HepG2 (cell line): ENCODE results near the gene ADGRG6. TPM values are rescaled to one million over a fixed set of nuclear protein-coding genes. Genes with fewer than 3 reads are reported as not detected.
A peak's percentile ranks its signal among the peaks of the same experiment; 100 is the strongest.

ENCODE experiments used
- BCL6 ChIP-seq: IDR thresholded peaks from 2 replicates; pipeline ENCODE4 v1.6.1; 2016; ENCODE audit warnings: missing genetic modification reagents, missing compliant biosample characterization
- CCDC6 ChIP-seq: sonication (generic); formaldehyde crosslinking; IDR thresholded peaks from 2 replicates; pipeline ENCODE4 v1.8.1; 2022; ENCODE audit warnings: mild to moderate bottlenecking, missing genetic modification reagents, moderate library complexity
- ERF ChIP-seq: IDR thresholded peaks from 2 replicates; pipeline ENCODE4 v1.6.1; 2018; ENCODE audit warnings: missing biosample characterization, missing genetic modification reagents
- GTF2F1 ChIP-seq: fragments of 150-350 bp; IDR thresholded peaks from 2 replicates; pipeline ENCODE4 v1.6.1; 2014; ENCODE audit warnings: low read length
- GTF3A ChIP-seq: sonication (generic); formaldehyde crosslinking; conservative IDR thresholded peaks from 2 replicates; pipeline ENCODE4 v1.4.0; 2020; ENCODE audit warnings: mild to moderate bottlenecking, missing genetic modification reagents
- HDAC6 ChIP-seq: fragments of 200-600 bp; sonication (generic); IDR thresholded peaks from 2 replicates; pipeline ENCODE4 v1.7.0; 2017; ENCODE audit warnings: mild to moderate bottlenecking, antibody characterized with exemption, low read length, low read depth
- HMG20A ChIP-seq: IDR thresholded peaks from 2 replicates; pipeline ENCODE4 v1.6.1; 2016; ENCODE audit warnings: borderline replicate concordance
- HNRNPH1 ChIP-seq: fragments of 200-400 bp; formaldehyde crosslinking; optimal IDR thresholded peaks from 2 replicates; pipeline ENCODE3; 2017; ENCODE audit warnings: mild to moderate bottlenecking, low read depth, low read length
- NCOA1 ChIP-seq: sonication (generic); formaldehyde crosslinking; IDR thresholded peaks from 2 replicates; pipeline ENCODE4 v1.9.0; 2021; ENCODE audit warnings: missing genetic modification reagents
- PAXIP1 ChIP-seq: sonication (generic); formaldehyde crosslinking; conservative IDR thresholded peaks from 2 replicates; pipeline ENCODE4 v1.4.0; 2020; ENCODE audit warnings: mild to moderate bottlenecking, missing genetic modification reagents, moderate library complexity
- PHF5A ChIP-seq: IDR thresholded peaks from one replicate; pipeline ENCODE4 v1.6.1; 2018; ENCODE audit warnings: low read depth, missing genetic modification reagents; ENCODE audit not compliant: unreplicated experiment
- PRDM4 ChIP-seq: sonication (generic); formaldehyde crosslinking; IDR thresholded peaks from 2 replicates; pipeline ENCODE4 v1.9.0; 2021; ENCODE audit warnings: missing genetic modification reagents, borderline replicate concordance
- ZFP36 ChIP-seq: fragments of 150-350 bp; IDR thresholded peaks from 2 replicates; pipeline ENCODE4 v1.6.1; 2018; ENCODE audit warnings: borderline replicate concordance, low read length, low read depth; ENCODE audit not compliant: partially characterized antibody
- ZNF317 ChIP-seq: sonication (generic); formaldehyde crosslinking; IDR thresholded peaks from 2 replicates; pipeline ENCODE4 v1.5.0; 2020; ENCODE audit warnings: mild to moderate bottlenecking, missing genetic modification reagents
- ZNF546 ChIP-seq: sonication (generic); formaldehyde crosslinking; conservative IDR thresholded peaks from 2 replicates; pipeline ENCODE4 v1.8.1; 2023; ENCODE audit warnings: mild to moderate bottlenecking, missing genetic modification reagents
- ZNF816 ChIP-seq: sonication (generic); formaldehyde crosslinking; IDR thresholded peaks from 2 replicates; pipeline ENCODE4 v1.8.0; 2022; ENCODE audit warnings: missing genetic modification reagents, mild to moderate bottlenecking, borderline replicate concordance
- ZNF891 ChIP-seq: sonication (generic); formaldehyde crosslinking; IDR thresholded peaks from 2 replicates; pipeline ENCODE4 v1.5.0; 2020; ENCODE audit warnings: mild to moderate bottlenecking, missing genetic modification reagents
- polyA plus RNA-seq, 8 experiments: library from polyadenylated mRNA; depleted of rRNA in 3 of 8; stranded (reverse) in 7 of 8; unstranded in 1 of 8; fragments of >200 nt; fragmentation: Illumina TruSeq in 4 of 8; extraction: Trizol in 4 of 8; gene quantifications; 2 replicates each; pipeline versions ENCODE4 v1.2.1 to v1.2.3, GENCODE V29; 2011 to 2016; ENCODE audit warnings: low read depth in 4 of 8, missing spikeins in 1 of 8, mixed read lengths in 1 of 8; ENCODE audit not compliant: insufficient read depth in 1 of 8
- total RNA-seq, 5 experiments: library from RNA; depleted of rRNA; stranded (reverse); fragments of >200 nt; fragmentation: Illumina TruSeq; extraction: Trizol; gene quantifications; 2 replicates each; pipeline ENCODE4 v1.2.3, GENCODE V29; 2016; ENCODE audit warnings: low read depth in 1 of 5
- TF ChIP-seq, protein P1 (sequence below): sonication (generic); formaldehyde crosslinking; IDR thresholded peaks from 2 replicates; pipeline ENCODE4 v1.4.0; 2020; ENCODE audit warnings: missing genetic modification reagents
- TF ChIP-seq, protein P2 (sequence below): sonication (generic); formaldehyde crosslinking; IDR thresholded peaks from 2 replicates; pipeline ENCODE4 v1.5.1; 2020; ENCODE audit warnings: missing genetic modification reagents, mild to moderate bottlenecking, borderline replicate concordance

The ADGRG6 gene
- total and polyA plus RNA-seq, 2 of the 13 experiments (the other 11 are each of a cell fraction or from before 2014, with no cell fraction given) = 129 to 249 TPM

GRCh38 chr6:142331075-142331551 is 29.3 kb downstream of the ADGRG6 start (continued):
- TF ChIP-seq, protein P1, sequence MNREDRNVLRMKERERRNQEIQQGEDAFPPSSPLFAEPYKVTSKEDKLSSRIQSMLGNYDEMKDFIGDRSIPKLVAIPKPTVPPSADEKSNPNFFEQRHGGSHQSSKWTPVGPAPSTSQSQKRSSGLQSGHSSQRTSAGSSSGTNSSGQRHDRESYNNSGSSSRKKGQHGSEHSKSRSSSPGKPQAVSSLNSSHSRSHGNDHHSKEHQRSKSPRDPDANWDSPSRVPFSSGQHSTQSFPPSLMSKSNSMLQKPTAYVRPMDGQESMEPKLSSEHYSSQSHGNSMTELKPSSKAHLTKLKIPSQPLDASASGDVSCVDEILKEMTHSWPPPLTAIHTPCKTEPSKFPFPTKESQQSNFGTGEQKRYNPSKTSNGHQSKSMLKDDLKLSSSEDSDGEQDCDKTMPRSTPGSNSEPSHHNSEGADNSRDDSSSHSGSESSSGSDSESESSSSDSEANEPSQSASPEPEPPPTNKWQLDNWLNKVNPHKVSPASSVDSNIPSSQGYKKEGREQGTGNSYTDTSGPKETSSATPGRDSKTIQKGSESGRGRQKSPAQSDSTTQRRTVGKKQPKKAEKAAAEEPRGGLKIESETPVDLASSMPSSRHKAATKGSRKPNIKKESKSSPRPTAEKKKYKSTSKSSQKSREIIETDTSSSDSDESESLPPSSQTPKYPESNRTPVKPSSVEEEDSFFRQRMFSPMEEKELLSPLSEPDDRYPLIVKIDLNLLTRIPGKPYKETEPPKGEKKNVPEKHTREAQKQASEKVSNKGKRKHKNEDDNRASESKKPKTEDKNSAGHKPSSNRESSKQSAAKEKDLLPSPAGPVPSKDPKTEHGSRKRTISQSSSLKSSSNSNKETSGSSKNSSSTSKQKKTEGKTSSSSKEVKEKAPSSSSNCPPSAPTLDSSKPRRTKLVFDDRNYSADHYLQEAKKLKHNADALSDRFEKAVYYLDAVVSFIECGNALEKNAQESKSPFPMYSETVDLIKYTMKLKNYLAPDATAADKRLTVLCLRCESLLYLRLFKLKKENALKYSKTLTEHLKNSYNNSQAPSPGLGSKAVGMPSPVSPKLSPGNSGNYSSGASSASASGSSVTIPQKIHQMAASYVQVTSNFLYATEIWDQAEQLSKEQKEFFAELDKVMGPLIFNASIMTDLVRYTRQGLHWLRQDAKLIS (CRISPR knock-in tag) = peak; percentile 69; the same call in 1 of the 2 replicates
- no peak for TF ChIP-seq ZFP36
- TF ChIP-seq PRDM4 (CRISPR knock-in tag) = no peak
- peak; percentile 95 for TF ChIP-seq HMG20A (CRISPR knock-in tag)
- no peak for TF ChIP-seq NCOA1 (CRISPR knock-in tag)
- TF ChIP-seq CCDC6 (CRISPR knock-in tag) = peak; percentile 29; the same call in 1 of the 2 replicates
- peak; percentile 87 for TF ChIP-seq ERF (CRISPR knock-in tag)
- no peak for TF ChIP-seq ZNF891 (CRISPR knock-in tag)
- TF ChIP-seq PAXIP1 = peak; percentile 94
- no peak for TF ChIP-seq GTF3A (CRISPR knock-in tag)
- no peak for TF ChIP-seq HNRNPH1
- no peak for TF ChIP-seq HDAC6
- peak; percentile 33 for TF ChIP-seq PHF5A
- peak; percentile 93 for TF ChIP-seq BCL6 (CRISPR knock-in tag)
- TF ChIP-seq ZNF317 = peak; percentile 66; the same call in 1 of the 2 replicates
- no peak for TF ChIP-seq ZNF546
- 0 out of 2 replicates have a peak, but pooled peaks have one; percentile 56 for TF ChIP-seq GTF2F1
- TF ChIP-seq, protein P2, sequence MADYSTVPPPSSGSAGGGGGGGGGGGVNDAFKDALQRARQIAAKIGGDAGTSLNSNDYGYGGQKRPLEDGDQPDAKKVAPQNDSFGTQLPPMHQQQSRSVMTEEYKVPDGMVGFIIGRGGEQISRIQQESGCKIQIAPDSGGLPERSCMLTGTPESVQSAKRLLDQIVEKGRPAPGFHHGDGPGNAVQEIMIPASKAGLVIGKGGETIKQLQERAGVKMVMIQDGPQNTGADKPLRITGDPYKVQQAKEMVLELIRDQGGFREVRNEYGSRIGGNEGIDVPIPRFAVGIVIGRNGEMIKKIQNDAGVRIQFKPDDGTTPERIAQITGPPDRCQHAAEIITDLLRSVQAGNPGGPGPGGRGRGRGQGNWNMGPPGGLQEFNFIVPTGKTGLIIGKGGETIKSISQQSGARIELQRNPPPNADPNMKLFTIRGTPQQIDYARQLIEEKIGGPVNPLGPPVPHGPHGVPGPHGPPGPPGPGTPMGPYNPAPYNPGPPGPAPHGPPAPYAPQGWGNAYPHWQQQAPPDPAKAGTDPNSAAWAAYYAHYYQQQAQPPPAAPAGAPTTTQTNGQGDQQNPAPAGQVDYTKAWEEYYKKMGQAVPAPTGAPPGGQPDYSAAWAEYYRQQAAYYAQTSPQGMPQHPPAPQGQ = no peak
- TF ChIP-seq ZNF816 = no peak
